Upper lobe of right lung (tissue), 1 donor: ENCODE measurements around the gene PANK4. TPM values are rescaled to one million over a fixed set of nuclear protein-coding genes. Genes with fewer than 3 reads are reported as not detected.

Source experiments
- ATAC-seq: fragments of 200-7000 bp; cut with Tn5 transposase; one replicate; pipeline ENCODE4 v1.9.1; 2020; ENCODE audit warnings: mild to moderate bottlenecking, moderate library complexity
- DNase-seq: peaks from one replicate; pipeline ENCODE4 v3.0.0-alpha.2; 2020
- H3K27ac ChIP-seq: fragments of 200-600 bp; one replicate; pipeline ENCODE4 v1.8.0; 2022
- H3K27me3 ChIP-seq: fragments of 200-600 bp; one replicate; pipeline ENCODE4 v1.8.0; 2022; ENCODE audit warnings: mild to moderate bottlenecking
- H3K36me3 ChIP-seq: fragments of 200-600 bp; one replicate; pipeline ENCODE4 v1.8.0; 2022
- H3K4me1 ChIP-seq: fragments of 200-600 bp; one replicate; pipeline ENCODE4 v1.8.0; 2022
- H3K4me3 ChIP-seq: fragments of 200-600 bp; one replicate; pipeline ENCODE4 v1.8.0; 2022; ENCODE audit warnings: mild to moderate bottlenecking
- H3K9me3 ChIP-seq: fragments of 200-600 bp; one replicate; pipeline ENCODE4 v1.8.0; 2022
- CTCF ChIP-seq: fragments of 200-600 bp; IDR thresholded peaks from one replicate; pipeline ENCODE4 v1.8.0; 2022; ENCODE audit warnings: antibody characterized with exemption
- intact Hi-C: fragments of 100-400 bp; cut with DNase I; formaldehyde crosslinking; loops from one replicate; pipeline ENCODE4 v1.11.0; 2022
- total RNA-seq: library from RNA; stranded (reverse); fragmentation: NEBNext Ultra II Directional; extraction: Animal tissue kit (Norgen Biotek cat#: 25700); gene quantifications from one replicate; pipeline ENCODE4 v1.2.1, GENCODE V29; 2021
- donor health status: DM: no; HTN: yes; CAD: no; lungs with severe emphysema.

The PANK4 gene
- total RNA-seq, 1 donor from 2014 or later = 36.4 TPM

GRCh38 chr1:2564006-2564814, 37.8 kb upstream of the PANK4 start:
- Histone ChIP-seq H3K9me3 (no peaks in the 10 kb centered on the region), H3K36me3 (peaks cover 43% of the 10 kb centered on the region), H3K4me1 (no peaks in the 10 kb centered on the region), H3K27me3 (no peaks in the 10 kb centered on the region), H3K27ac (no peak overlapping the region), H3K4me3 (no peak overlapping the region)
- no peak for TF ChIP-seq CTCF
- intact Hi-C loops = no loop called here
- DNase-seq = no peak
- ATAC-seq = no peak

GRCh38 chr1:2563205-2563604, 36.8 kb upstream of the PANK4 start:
- no peak for TF ChIP-seq CTCF
- no peak for DNase-seq
- no peak overlapping the region for H3K4me3 ChIP-seq
- no peaks in the 10 kb centered on the region for H3K9me3 ChIP-seq
- no peak overlapping the region for H3K27ac ChIP-seq
- ATAC-seq = no peak
- H3K27me3 ChIP-seq = no peaks in the 10 kb centered on the region
- H3K4me1 ChIP-seq = peaks cover 7% of the 10 kb centered on the region
- peaks cover 52% of the 10 kb centered on the region for H3K36me3 ChIP-seq
- intact Hi-C loops = no loop called here

GRCh38 chr1:2561898-2562895, 35.8 kb upstream of the PANK4 start:
- TF ChIP-seq CTCF = peak; percentile 46
- ATAC-seq = peak; percentile 31
- intact Hi-C loops = no loop called here
- Histone ChIP-seq H3K27me3 (no peaks in the 10 kb centered on the region), H3K4me1 (peaks cover 17% of the 10 kb centered on the region), H3K27ac (no peak overlapping the region), H3K4me3 (no peak overlapping the region), H3K9me3 (no peaks in the 10 kb centered on the region), H3K36me3 (peaks cover 56% of the 10 kb centered on the region)
- DNase-seq = no peak

- intact Hi-C loops = no loop called here
- H3K27ac ChIP-seq = no peak overlapping the region
- DNase-seq (no peak), ATAC-seq (no peak)
- no peaks in the 10 kb centered on the region for H3K27me3 ChIP-seq
- no peak for TF ChIP-seq CTCF
- no peaks in the 10 kb centered on the region for H3K9me3 ChIP-seq
- H3K36me3 ChIP-seq = peaks cover 56% of the 10 kb centered on the region
- H3K4me1 ChIP-seq = peaks cover 19% of the 10 kb centered on the region
- no peak overlapping the region for H3K4me3 ChIP-seq
Measured at GRCh38 chr1:2561446-2561845, 35.0 kb upstream of the PANK4 start.

- Histone ChIP-seq H3K27me3 (no peaks in the 10 kb centered on the region), H3K4me3 (no peak overlapping the region), H3K9me3 (no peaks in the 10 kb centered on the region), H3K27ac (no peak overlapping the region), H3K4me1 (peaks cover 19% of the 10 kb centered on the region), H3K36me3 (peaks cover 56% of the 10 kb centered on the region)
- no peak for TF ChIP-seq CTCF
- no peak for ATAC-seq
- intact Hi-C loops = no loop called here
- DNase-seq = no peak
Measured at GRCh38 chr1:2560299-2561073, 34.1 kb upstream of the PANK4 start.
